Left ventricle myocardium inferior (tissue), 1 donor: ENCODE data around the gene CNNM4. TPM values are rescaled to one million over a fixed set of nuclear protein-coding genes. Genes with fewer than 3 reads are reported as not detected.

Experiments used
- DNase-seq: peaks from one replicate; pipeline ENCODE4 v3.0.0-alpha.2; 2020
- H3K27ac ChIP-seq: fragments of 200-600 bp; replicated peaks from 2 replicates; pipeline ENCODE4 v1.8.0; 2021
- H3K27me3 ChIP-seq: fragments of 200-600 bp; 2 replicates; pipeline ENCODE4 v1.8.0; 2021; ENCODE audit warnings: low read depth
- H3K36me3 ChIP-seq: fragments of 200-600 bp; 2 replicates; pipeline ENCODE4 v1.8.0; 2021
- H3K4me1 ChIP-seq: fragments of 200-600 bp; 2 replicates; pipeline ENCODE4 v1.8.0; 2021
- H3K4me3 ChIP-seq: fragments of 200-600 bp; 2 replicates; pipeline ENCODE4 v1.8.0; 2021; ENCODE audit warnings: mild to moderate bottlenecking, moderate library complexity
- H3K9me3 ChIP-seq: fragments of 200-600 bp; replicated peaks from 2 replicates; pipeline ENCODE4 v1.8.0; 2021
- CTCF ChIP-seq: fragments of 200-600 bp; IDR thresholded peaks from 2 replicates; pipeline ENCODE4 v1.8.0; 2021; ENCODE audit warnings: antibody characterized with exemption, mild to moderate bottlenecking, borderline replicate concordance
- intact Hi-C: fragments of 100-400 bp; cut with micrococcal nuclease; formaldehyde crosslinking; loops from one replicate; pipeline ENCODE4 v1.11.0; 2022
- total RNA-seq: library from RNA; stranded (reverse); fragmentation: NEBNext Ultra II Directional; extraction: Animal tissue kit (Norgen Biotek cat#: 25700); gene quantifications from one replicate; pipeline ENCODE4 v1.2.1, GENCODE V29; 2021
- donor health status: DM: no; HTN: yes; CAD: no; lungs with severe emphysema.

CNNM4 gene
- total RNA-seq, 1 donor from 2014 or later = 28.9 TPM

- DNase-seq = no peak
- Histone ChIP-seq H3K27me3 (no peaks in the 10 kb centered on the region), H3K36me3 (peaks cover 90% of the 10 kb centered on the region), H3K9me3 (no peaks in the 10 kb centered on the region), H3K27ac (no peak overlapping the region), H3K4me3 (no peak overlapping the region), H3K4me1 (peaks cover 22% of the 10 kb centered on the region)
- TF ChIP-seq CTCF = no peak
- intact Hi-C loops = no loop called here
These were observed 69.4 kb downstream of the CNNM4 start for GRCh38 chr2:96830044-96830562.

- Histone ChIP-seq H3K27ac (peak overlapping the region; percentile 5), H3K4me3 (no peak overlapping the region), H3K36me3 (peaks cover 75% of the 10 kb centered on the region), H3K27me3 (no peaks in the 10 kb centered on the region), H3K4me1 (peaks cover 22% of the 10 kb centered on the region), H3K9me3 (no peaks in the 10 kb centered on the region)
- no peak for TF ChIP-seq CTCF
- no peak for DNase-seq
- intact Hi-C loops = no loop called here
These were observed 71.0 kb downstream of the CNNM4 start for GRCh38 chr2:96831679-96832078.

GRCh38 chr2:96832408-96832753 is 71.7 kb downstream of the CNNM4 start:
- no peak for TF ChIP-seq CTCF
- H3K4me3 ChIP-seq = no peak overlapping the region
- peak overlapping the region; percentile 67 for H3K27ac ChIP-seq
- H3K36me3 ChIP-seq = peaks cover 72% of the 10 kb centered on the region
- H3K27me3 ChIP-seq = no peaks in the 10 kb centered on the region
- intact Hi-C loops = no loop called here
- no peak for DNase-seq
- peaks cover 22% of the 10 kb centered on the region for H3K4me1 ChIP-seq
- H3K9me3 ChIP-seq = no peaks in the 10 kb centered on the region

- intact Hi-C loops = no loop called here
- Histone ChIP-seq H3K36me3 (peaks cover 72% of the 10 kb centered on the region), H3K27ac (peak overlapping the region; percentile 67)
These were observed 72.2 kb downstream of the CNNM4 start for GRCh38 chr2:96832754-96833507.

GRCh38 chr2:96835830-96836229 is 75.1 kb downstream of the CNNM4 start:
- DNase-seq = no peak
- no peak for TF ChIP-seq CTCF
- H3K36me3 ChIP-seq = peaks cover 55% of the 10 kb centered on the region
- H3K4me1 ChIP-seq = peaks cover 36% of the 10 kb centered on the region
- intact Hi-C loops = no loop called here
- no peak overlapping the region for H3K27ac ChIP-seq
- no peaks in the 10 kb centered on the region for H3K9me3 ChIP-seq
- no peaks in the 10 kb centered on the region for H3K27me3 ChIP-seq
- H3K4me3 ChIP-seq = no peak overlapping the region

More at GRCh38 chr2:96832754-96833507, 72.2 kb downstream of the CNNM4 start:
- no peaks in the 10 kb centered on the region for H3K27me3 ChIP-seq
- H3K4me1 ChIP-seq = peaks cover 22% of the 10 kb centered on the region
- no peaks in the 10 kb centered on the region for H3K9me3 ChIP-seq
- peak; percentile 67 for DNase-seq
- no peak for TF ChIP-seq CTCF
- no peak overlapping the region for H3K4me3 ChIP-seq
